H1 (cell line): ENCODE measurements around the gene PPIC. TPM values are rescaled to one million over a fixed set of nuclear protein-coding genes. Genes with fewer than 3 reads are reported as not detected.

Experiments used
- CTCF ChIA-PET: fragments of 300-600 bp; sonication (Branson Sonifier 250); formaldehyde crosslinking; loops from one replicate; lab custom pipeline; 2021; ENCODE audit not compliant: partially characterized antibody; lab: Charles Lee
- POLR2A ChIA-PET: fragments of 300-600 bp; sonication (Branson Sonifier 250); formaldehyde crosslinking; loops from one replicate; lab custom pipeline; 2021; ENCODE audit warnings: inconsistent platforms; ENCODE audit not compliant: partially characterized antibody; lab: Charles Lee
- DNase-seq, 2 experiments: peaks; one replicate each; pipeline versions ENCODE4 v3.0.0 to v3.0.0-alpha.2; 2010 to 2022; ENCODE audit warnings: low spot score in 2 of 2, low read depth in 1 of 2, mixed read lengths in 1 of 2
- FAIRE-seq: peaks from 2 replicates; lab custom pipeline; 2011; peaks lifted over from hg19 to GRCh38; lab: Jason Lieb, UNC
- H2AFZ ChIP-seq: 2 replicates; pipeline ENCODE4 v1.8.1; 2012; ENCODE audit warnings: low read length, inconsistent platforms
- H2AK5ac ChIP-seq: 2 replicates; pipeline ENCODE4 v1.6.1; 2013; ENCODE audit warnings: low read depth, low read length
- H2BK120ac ChIP-seq: replicated peaks from 2 replicates; pipeline ENCODE3; 2013; ENCODE audit warnings: low read depth, low read length, inconsistent platforms
- H2BK12ac ChIP-seq: 2 replicates; pipeline ENCODE4 v1.6.1; 2013; ENCODE audit warnings: low read depth, low read length
- H2BK15ac ChIP-seq: 2 replicates; pipeline ENCODE4 v1.6.1; 2013; ENCODE audit warnings: low read length
- H2BK20ac ChIP-seq: 2 replicates; pipeline ENCODE4 v1.6.1; 2013; ENCODE audit warnings: low read length
- H2BK5ac ChIP-seq: 2 replicates; pipeline ENCODE4 v1.6.1; 2013; ENCODE audit warnings: low read depth, low read length
- H3K14ac ChIP-seq: 2 replicates; pipeline ENCODE4 v1.6.1; 2013; ENCODE audit warnings: inconsistent platforms; ENCODE audit not compliant: insufficient read length
- H3K18ac ChIP-seq: 2 replicates; pipeline ENCODE4 v1.6.1; 2013; ENCODE audit warnings: low read length; ENCODE audit errors: extremely low read depth
- H3K23ac ChIP-seq: 2 replicates; pipeline ENCODE4 v1.6.1; 2013; ENCODE audit warnings: inconsistent platforms; ENCODE audit not compliant: insufficient read length
- H3K23me2 ChIP-seq: 2 replicates; pipeline ENCODE4 v1.6.1; 2013; ENCODE audit warnings: low read depth, low read length
- H3K27ac ChIP-seq: 2 replicates; pipeline ENCODE4 v1.6.1; 2011; ENCODE audit warnings: low read depth, low read length, inconsistent platforms
- H3K27me3 ChIP-seq, 4 experiments: replicated peaks in 1 of 4; 1 replicate in 1 of 4; 2 replicates in 3 of 4; pipeline versions ENCODE4 v1.6.1 to v1.8.1; 2011 to 2013; ENCODE audit warnings: low read length in 3 of 4, mild to moderate bottlenecking in 3 of 4, inconsistent platforms in 2 of 4, mixed read lengths in 2 of 4, moderate library complexity in 1 of 4; ENCODE audit not compliant: control insufficient read depth in 3 of 4, insufficient read depth in 3 of 4; ENCODE audit errors: extremely low read depth in 1 of 4
- H3K36me3 ChIP-seq, 4 experiments: 2 replicates each; pipeline versions ENCODE4 v1.6.1 to v1.8.1; 2011 to 2013; ENCODE audit warnings: mild to moderate bottlenecking in 4 of 4, low read length in 3 of 4, moderate library complexity in 2 of 4, control low read depth in 1 of 4, inconsistent platforms in 1 of 4; ENCODE audit not compliant: insufficient read depth in 4 of 4, control insufficient read depth in 2 of 4
- H3K4ac ChIP-seq: replicated peaks from 2 replicates; pipeline ENCODE3; 2013; ENCODE audit warnings: low read length, low read depth, mixed read lengths, inconsistent platforms; ENCODE audit not compliant: insufficient read length
- H3K4me1 ChIP-seq, 4 experiments: replicated peaks in 1 of 4; 1 replicate in 1 of 4; 2 replicates in 3 of 4; pipeline versions ENCODE4 v1.6.1 to v1.8.1; 2011 to 2013; ENCODE audit warnings: low read length in 3 of 4, inconsistent platforms in 2 of 4, mixed read lengths in 1 of 4; ENCODE audit not compliant: insufficient read depth in 4 of 4, control insufficient read depth in 3 of 4
- H3K4me2 ChIP-seq, 2 experiments: 2 replicates each; pipeline versions ENCODE4 v1.6.1 to v1.8.1; 2011 to 2013; ENCODE audit warnings: low read depth in 2 of 2, low read length in 2 of 2, control low read depth in 1 of 2, inconsistent platforms in 1 of 2, mild to moderate bottlenecking in 1 of 2; ENCODE audit not compliant: insufficient read depth in 1 of 2
- H3K4me3 ChIP-seq, 4 experiments: fragments of 200-600, 300-600 bp in 1 of 4; sonication (generic), shearing (Covaris generic), sonication (Bioruptor Twin) in 1 of 4; 2 replicates each; pipeline versions ENCODE4 v1.5.1 to v1.8.1; 2011 to 2016; ENCODE audit warnings: low read length in 4 of 4, low read depth in 3 of 4, control low read depth in 2 of 4, inconsistent platforms in 2 of 4, mild to moderate bottlenecking in 2 of 4, mixed read lengths in 1 of 4, moderate library complexity in 1 of 4; ENCODE audit not compliant: insufficient read depth in 2 of 4; ENCODE audit errors: extremely low read depth in 1 of 4
- H3K56ac ChIP-seq: replicated peaks from 2 replicates; pipeline ENCODE3; 2013; ENCODE audit warnings: low read depth, mild to moderate bottlenecking, mixed read lengths, low read length, inconsistent platforms; ENCODE audit not compliant: insufficient read length
- H3K79me1 ChIP-seq: 2 replicates; pipeline ENCODE4 v1.6.1; 2013; ENCODE audit warnings: low read depth, low read length, control low read depth
- H3K79me2 ChIP-seq, 2 experiments: 2 replicates each; pipeline versions ENCODE4 v1.6.1 to v1.8.1; 2012 to 2013; ENCODE audit warnings: low read length in 2 of 2, mild to moderate bottlenecking in 2 of 2, inconsistent platforms in 1 of 2; ENCODE audit not compliant: insufficient read depth in 2 of 2, control insufficient read depth in 1 of 2
- H3K9ac ChIP-seq, 4 experiments: replicated peaks in 1 of 4; 1 replicate in 1 of 4; 2 replicates in 3 of 4; pipeline versions ENCODE4 v1.6.1 to v1.8.1; 2011 to 2013; ENCODE audit warnings: low read depth in 3 of 4, low read length in 3 of 4, control low read depth in 2 of 4, mild to moderate bottlenecking in 2 of 4, moderate library complexity in 2 of 4, inconsistent platforms in 1 of 4; ENCODE audit errors: extremely low read depth in 1 of 4
- H3K9me3 ChIP-seq, 2 experiments: 2 replicates each; pipeline versions ENCODE4 v1.6.1 to v1.8.1; 2012 to 2013; ENCODE audit warnings: mild to moderate bottlenecking in 2 of 2, moderate library complexity in 2 of 2, control low read depth in 1 of 2, inconsistent platforms in 1 of 2, low read depth in 1 of 2, low read length in 1 of 2, mixed read lengths in 1 of 2; ENCODE audit not compliant: insufficient read depth in 2 of 2
- H4K20me1 ChIP-seq, 2 experiments: replicated peaks in 1 of 2; 2 replicates each; pipeline versions ENCODE3 to v1.8.1; 2011 to 2013; ENCODE audit warnings: inconsistent platforms in 2 of 2, low read length in 2 of 2, mild to moderate bottlenecking in 1 of 2; ENCODE audit not compliant: insufficient read depth in 2 of 2, control insufficient read depth in 1 of 2
- H4K5ac ChIP-seq: 2 replicates; pipeline ENCODE4 v1.6.1; 2013; ENCODE audit warnings: low read length, low read depth, mixed read lengths, inconsistent platforms; ENCODE audit not compliant: insufficient read length
- H4K8ac ChIP-seq: 2 replicates; pipeline ENCODE4 v1.8.0; 2013; ENCODE audit warnings: mild to moderate bottlenecking, moderate library complexity, low read length, inconsistent platforms; ENCODE audit not compliant: insufficient read depth; ENCODE audit errors: extremely low read depth
- H4K91ac ChIP-seq: replicated peaks from 2 replicates; pipeline ENCODE3; 2013; ENCODE audit warnings: low read length, mixed read lengths, inconsistent platforms; ENCODE audit not compliant: insufficient read length
- BACH1 ChIP-seq: IDR thresholded peaks from 2 replicates; pipeline ENCODE4 v1.6.1; 2012; ENCODE audit warnings: low read length, improper control_type of control experiment
- BCL11A ChIP-seq, 2 experiments: IDR thresholded peaks; one replicate each; pipeline ENCODE4 v1.6.1; 2011; ENCODE audit warnings: low read depth in 2 of 2, low read length in 2 of 2, mild to moderate bottlenecking in 2 of 2
- EGR1 ChIP-seq: IDR thresholded peaks from 2 replicates; pipeline ENCODE4 v1.6.1; 2011; ENCODE audit warnings: low read depth, low read length, borderline replicate concordance
- HDAC2 ChIP-seq, 2 experiments: fragments of 300-600 bp in 1 of 2; sonication (generic) in 1 of 2; IDR thresholded peaks; 2 replicates each; pipeline ENCODE4 v1.6.1; 2011 to 2012; ENCODE audit warnings: low read depth in 2 of 2, low read length in 2 of 2, mild to moderate bottlenecking in 2 of 2, moderate library complexity in 2 of 2, borderline replicate concordance in 1 of 2, inconsistent platforms in 1 of 2
- HDAC6 ChIP-seq: IDR thresholded peaks from one replicate; pipeline ENCODE4 v1.7.1; 2012; ENCODE audit warnings: low read depth, mild to moderate bottlenecking, inconsistent platforms, low read length, moderate library complexity
- JUN ChIP-seq: IDR thresholded peaks from 2 replicates; pipeline ENCODE4 v1.6.1; 2011; ENCODE audit warnings: low read depth, mild to moderate bottlenecking, improper control_type of control experiment, low read length
- KDM1A ChIP-seq: fragments of 200-600, 300-600 bp; sonication (generic); IDR thresholded peaks from 2 replicates; pipeline ENCODE4 v1.7.1; 2016; ENCODE audit warnings: mild to moderate bottlenecking, low read length, borderline replicate concordance
- MAFK ChIP-seq: IDR thresholded peaks from 2 replicates; pipeline ENCODE4 v1.6.1; 2012; ENCODE audit warnings: low read depth, mild to moderate bottlenecking, improper control_type of control experiment, low read length
- MAX ChIP-seq: IDR thresholded peaks from 2 replicates; pipeline ENCODE4 v1.6.1; 2012; ENCODE audit warnings: inconsistent platforms
- POLR2A ChIP-seq, 2 experiments: IDR thresholded peaks; 1 replicate in 1 of 2; 2 replicates in 1 of 2; pipeline ENCODE4 v1.6.1; 2011; ENCODE audit warnings: low read depth in 2 of 2, low read length in 2 of 2, mild to moderate bottlenecking in 2 of 2; ENCODE audit errors: control extremely low read depth in 1 of 2
- SAP30 ChIP-seq: fragments of 300-600 bp; sonication (generic); IDR thresholded peaks from 2 replicates; pipeline ENCODE4 v1.7.1; 2012; ENCODE audit warnings: low read length, moderate library complexity, mild to moderate bottlenecking, inconsistent platforms; ENCODE audit not compliant: insufficient read depth, insufficient replicate concordance
- SP1 ChIP-seq: IDR thresholded peaks from 2 replicates; pipeline ENCODE4 v1.6.1; 2011; ENCODE audit warnings: low read depth, low read length
- SP2 ChIP-seq: IDR thresholded peaks from 2 replicates; pipeline ENCODE4 v1.6.1; 2012; ENCODE audit warnings: mild to moderate bottlenecking, low read length, inconsistent platforms
- SP4 ChIP-seq: IDR thresholded peaks from 2 replicates; pipeline ENCODE4 v1.6.1; 2012; ENCODE audit warnings: low read length, inconsistent platforms
- YY1 ChIP-seq: IDR thresholded peaks from 2 replicates; pipeline ENCODE4 v1.6.1; 2011; ENCODE audit warnings: low read depth, mild to moderate bottlenecking, low read length
- ZNF274 ChIP-seq: IDR thresholded peaks from 2 replicates; pipeline ENCODE4 v1.7.0; 2012; ENCODE audit warnings: low read length, borderline replicate concordance; ENCODE audit errors: extremely low read depth
- WGBS, 2 experiments: shearing (Covaris generic) in 1 of 2; methylation state at CpG; one replicate each; pipeline versions ENCODE4 v1.1.6 to v1.1.7; 2013 to 2015; ENCODE audit warnings: low lambda C conversion rate in 2 of 2, mixed read lengths in 2 of 2, inconsistent platforms in 1 of 2, low coverage in 1 of 2, missing lambda C conversion rate in 1 of 2; ENCODE audit not compliant: insufficient replicate concordance in 2 of 2, insufficient coverage in 1 of 2, insufficient read length in 1 of 2; ENCODE audit errors: extremely low coverage in 1 of 2, missing lambda C conversion rate in 1 of 2; 5-methylcytosine and 5-hydroxymethylcytosine counted together
- polyA plus RNA-seq, 7 experiments: library from polyadenylated mRNA; depleted of rRNA in 3 of 7; stranded (reverse) in 5 of 7; unstranded in 2 of 7; fragments of >200 nt in 5 of 7; fragments of 200-250 nt in 2 of 7; gene quantifications; 1 replicate in 5 of 7; 2 replicates in 1 of 7; 4 replicates in 1 of 7; pipeline versions ENCODE4 v1.2.1 to v1.2.3, GENCODE V29; 2011 to 2013; ENCODE audit warnings: missing spikeins in 2 of 7, mixed read lengths in 2 of 7
- total RNA-seq: library from RNA; stranded (reverse); fragmentation: NEBNext Ultra II Directional; extraction: Animal tissue kit (Norgen Biotek cat#: 25700); gene quantifications from 2 replicates; pipeline ENCODE4 v1.2.1, GENCODE V29; 2021

Gene PPIC
- total and polyA plus RNA-seq, 2 of the 8 experiments (the other 6 are each of a cell fraction or from before 2014, with no cell fraction given): 8.5 to 10.4 TPM

GRCh38 chr5:122982376-122982775 is 54.1 kb downstream of the PPIC start:
- no peaks in the 10 kb centered on the region for H3K9me3 ChIP-seq
- H4K20me1 ChIP-seq: no peaks in the 10 kb centered on the region
- ChIA-PET POLR2A (no interaction called here), CTCF (interaction anchor here (1.4 kb wide), 1 partner anchor 83 kb away, joined by 3 read pairs; no protein-coding TSS in a partner anchor)
- no peak overlapping the region for H4K91ac ChIP-seq
- no peak for DNase-seq
- WGBS, 2 experiments: 5% methylated on average over 1 of the region's 1 CpG; no CpG with 5 or more reads in 1 of the 2 experiments
- no peak overlapping the region for H4K5ac ChIP-seq
- H3K79me2 ChIP-seq: no peaks in the 10 kb centered on the region
- H2BK5ac ChIP-seq: no peak overlapping the region
- no peak overlapping the region for H2AK5ac ChIP-seq
- H3K4me1 ChIP-seq: no peaks in the 10 kb centered on the region
- no peak overlapping the region for H2AFZ ChIP-seq
- no peak overlapping the region for H2BK12ac ChIP-seq
- H3K4ac ChIP-seq: no peak overlapping the region
- H3K23me2 ChIP-seq: no peaks in the 10 kb centered on the region
- no peak overlapping the region for H2BK20ac ChIP-seq
- H3K27me3 ChIP-seq: no peaks in the 10 kb centered on the region
- H3K56ac ChIP-seq: no peak overlapping the region
- H4K8ac ChIP-seq: no peak overlapping the region
- FAIRE-seq: no peak
- H3K27ac ChIP-seq: no peak overlapping the region
- H3K36me3 ChIP-seq: no peaks in the 10 kb centered on the region
- H3K9ac ChIP-seq: no peak overlapping the region
- no peak overlapping the region for H3K4me2 ChIP-seq
- H3K4me3 ChIP-seq: no peak overlapping the region
- H2BK120ac ChIP-seq: no peak overlapping the region
- no peak overlapping the region for H3K18ac ChIP-seq
- H2BK15ac ChIP-seq: no peak overlapping the region
- H3K79me1 ChIP-seq: no peaks in the 10 kb centered on the region
- H3K14ac ChIP-seq: no peak overlapping the region
- H3K23ac ChIP-seq: no peak overlapping the region
- TF ChIP-seq BCL11A (IDR thresholded peaks at IDR 0.05; ENCODE audit: low read depth in 2 of 2, low read length in 2 of 2) (no peak), HDAC6 (no peak), EGR1 (no peak), ZNF274 (no peak), SP1 (no peak), JUN (no peak), MAX (no peak), POLR2A (IDR thresholded peaks at IDR 0.05; ENCODE audit: control extremely low read depth in 1 of 2, low read depth in 2 of 2, low read length in 2 of 2) (no peak), HDAC2 (IDR thresholded peaks at IDR 0.05; ENCODE audit: borderline replicate concordance in 1 of 2, low read depth in 2 of 2, low read length in 2 of 2) (no peak), KDM1A (no peak), YY1 (no peak), SP4 (no peak), MAFK (no peak), BACH1 (no peak), SP2 (no peak), SAP30 (no peak)
